KMS-11 (cell line): ENCODE results near the gene KCNIP1.

Experiments used
- H2AFZ ChIP-seq: fragments of 200-600 bp; sonication (generic); 2 replicates; pipeline ENCODE4 v1.6.1; 2016; ENCODE audit warnings: antibody characterized with exemption, mixed run types, low read depth
- H3K27ac ChIP-seq: fragments of 200-600 bp; sonication (generic); 2 replicates; pipeline ENCODE4 v1.6.1; 2016; ENCODE audit warnings: mild to moderate bottlenecking, mixed run types
- H3K27me3 ChIP-seq: fragments of 200-600 bp; sonication (generic); 2 replicates; pipeline ENCODE4 v1.6.1; 2017; ENCODE audit warnings: mild to moderate bottlenecking, low read depth, mixed run types, moderate library complexity; ENCODE audit not compliant: insufficient read depth
- H3K36me3 ChIP-seq: fragments of 200-600 bp; sonication (generic); 2 replicates; pipeline ENCODE4 v1.6.1; 2017; ENCODE audit warnings: mild to moderate bottlenecking, mixed run types; ENCODE audit not compliant: insufficient read depth
- H3K4me1 ChIP-seq: fragments of 200-600 bp; sonication (generic); 2 replicates; pipeline ENCODE4 v1.6.1; 2016; ENCODE audit warnings: mild to moderate bottlenecking, low read depth, mixed run types; ENCODE audit not compliant: poor library complexity, severe bottlenecking
- H3K4me2 ChIP-seq: fragments of 200-600 bp; sonication (generic); 2 replicates; pipeline ENCODE4 v1.7.0; 2016; ENCODE audit warnings: mild to moderate bottlenecking, mixed run types
- H3K4me3 ChIP-seq: fragments of 200-600 bp; sonication (generic); IDR thresholded peaks from 2 replicates; pipeline ENCODE4 v1.6.1; 2017; ENCODE audit warnings: low read depth, low read length, mixed read lengths; ENCODE audit not compliant: insufficient read depth
- H3K79me2 ChIP-seq: fragments of 200-600 bp; sonication (generic); 2 replicates; pipeline ENCODE4 v1.6.1; 2016; ENCODE audit warnings: low read depth, mixed run types; ENCODE audit not compliant: insufficient read depth
- H3K9ac ChIP-seq: fragments of 200-600 bp; sonication (generic); 2 replicates; pipeline ENCODE4 v1.6.1; 2016; ENCODE audit warnings: mild to moderate bottlenecking, mixed run types
- H4K20me1 ChIP-seq: fragments of 200-600 bp; sonication (generic); 2 replicates; pipeline ENCODE4 v1.6.1; 2016; ENCODE audit warnings: mild to moderate bottlenecking, mixed run types; ENCODE audit not compliant: insufficient read depth
- CTCF ChIP-seq: fragments of 200-600 bp; sonication (generic); conservative IDR thresholded peaks from 2 replicates; pipeline ENCODE4 v1.6.1; 2017; ENCODE audit warnings: low read depth, mild to moderate bottlenecking, antibody characterized with exemption, low read length, moderate library complexity, mixed read lengths

The KCNIP1 gene

GRCh38 chr5:170584450-170585058 lies 80.7 kb downstream of the KCNIP1 start:
- Histone ChIP-seq H4K20me1 (no peaks in the 10 kb centered on the region), H3K4me3 (no peak overlapping the region), H3K9ac (no peak overlapping the region), H2AFZ (no peak overlapping the region), H3K27me3 (no peaks in the 10 kb centered on the region), H3K4me2 (no peak overlapping the region), H3K27ac (no peak overlapping the region), H3K36me3 (no peaks in the 10 kb centered on the region), H3K4me1 (no peaks in the 10 kb centered on the region), H3K79me2 (no peaks in the 10 kb centered on the region)
- TF ChIP-seq CTCF = no peak

GRCh38 chr5:170585273-170585948 lies 81.6 kb downstream of the KCNIP1 start:
- TF ChIP-seq CTCF = no peak
- Histone ChIP-seq H3K4me2 (no peak overlapping the region), H3K9ac (no peak overlapping the region), H3K27me3 (no peaks in the 10 kb centered on the region), H2AFZ (no peak overlapping the region), H4K20me1 (no peaks in the 10 kb centered on the region), H3K27ac (no peak overlapping the region), H3K79me2 (no peaks in the 10 kb centered on the region), H3K4me3 (no peak overlapping the region), H3K36me3 (no peaks in the 10 kb centered on the region), H3K4me1 (no peaks in the 10 kb centered on the region)

DNA sequence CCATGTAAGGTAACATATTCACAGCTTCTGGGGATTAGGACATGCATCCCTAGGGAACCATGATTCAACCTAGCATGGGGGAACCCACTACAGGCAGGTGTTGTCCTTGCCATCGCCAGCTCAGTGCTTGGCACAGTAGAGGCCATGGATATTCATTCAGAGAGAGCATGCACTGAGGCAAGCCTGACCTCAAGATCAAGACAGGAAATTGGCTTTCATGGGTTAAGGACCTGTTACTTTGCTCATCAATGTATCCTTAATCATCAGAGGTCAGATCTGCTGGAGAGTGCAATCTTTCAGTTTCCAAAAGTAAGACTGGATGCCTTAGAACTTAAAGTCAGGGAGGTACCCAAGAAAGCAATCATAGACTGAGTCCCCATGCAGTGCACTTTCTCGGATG lies 84.0 kb downstream of the KCNIP1 start:
- no peaks in the 10 kb centered on the region for H3K36me3 ChIP-seq
- no peak overlapping the region for H3K4me3 ChIP-seq
- no peak overlapping the region for H3K4me2 ChIP-seq
- H3K4me1 ChIP-seq = no peaks in the 10 kb centered on the region
- H3K79me2 ChIP-seq = no peaks in the 10 kb centered on the region
- no peaks in the 10 kb centered on the region for H3K27me3 ChIP-seq
- H2AFZ ChIP-seq = no peak overlapping the region
- no peaks in the 10 kb centered on the region for H4K20me1 ChIP-seq
- H3K9ac ChIP-seq = no peak overlapping the region
- H3K27ac ChIP-seq = no peak overlapping the region
- TF ChIP-seq CTCF = no peak

DNA sequence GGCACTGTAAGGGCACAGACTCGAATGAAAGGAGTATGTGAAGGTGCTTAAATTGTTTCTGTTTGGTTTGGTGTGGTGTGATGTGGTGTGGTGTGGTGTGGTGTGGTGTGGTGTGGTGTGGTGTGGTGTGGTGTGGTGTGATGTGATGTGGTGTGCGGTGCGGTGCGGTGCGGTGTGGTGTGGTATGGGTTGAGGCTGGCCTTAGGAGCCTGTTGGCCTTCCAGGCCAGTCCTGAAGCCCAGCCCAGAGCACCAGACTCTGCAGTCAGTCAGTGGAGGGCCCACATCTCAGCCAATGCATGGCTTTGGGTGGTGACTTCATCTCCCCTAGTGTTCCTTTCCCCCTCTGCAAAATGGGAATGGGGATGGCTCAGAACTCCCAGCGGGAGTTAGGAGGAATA lies 85.8 kb downstream of the KCNIP1 start:
- H3K4me1 ChIP-seq = no peaks in the 10 kb centered on the region
- no peaks in the 10 kb centered on the region for H3K27me3 ChIP-seq
- no peak overlapping the region for H3K4me3 ChIP-seq
- H3K27ac ChIP-seq = no peak overlapping the region
- H2AFZ ChIP-seq = no peak overlapping the region
- no peak overlapping the region for H3K9ac ChIP-seq
- H3K36me3 ChIP-seq = no peaks in the 10 kb centered on the region
- H3K79me2 ChIP-seq = no peaks in the 10 kb centered on the region
- H3K4me2 ChIP-seq = no peak overlapping the region
- no peak for TF ChIP-seq CTCF
- no peaks in the 10 kb centered on the region for H4K20me1 ChIP-seq
